ENCODE results near the gene ADGRG1.
"Not testable (repeated sequence)": the region's sequence is repeated elsewhere in the genome, so short reads cannot be mapped to it uniquely, and the experiment has no call there.

ADGRG1 gene

DNA sequence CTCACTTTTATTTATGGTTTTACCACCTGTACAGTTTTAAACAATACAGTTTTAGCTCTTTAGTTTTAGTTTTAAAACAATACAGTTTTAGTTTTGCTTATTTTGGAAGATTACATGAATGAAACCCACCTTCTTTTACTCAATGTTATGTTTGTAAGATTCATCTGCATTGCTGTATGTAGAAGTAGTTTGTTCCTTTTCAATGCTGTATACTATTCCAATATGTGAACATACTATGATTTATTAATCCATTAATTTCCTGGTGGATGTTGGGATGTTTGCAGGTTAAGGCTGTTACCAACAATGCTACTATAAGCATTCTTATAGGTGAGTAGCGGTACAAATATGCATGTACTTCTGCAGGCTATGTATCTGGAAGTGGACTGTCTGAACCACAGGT, 34.4 kb upstream of the ADGRG1 start:
- Histone ChIP-seq H3K4me3 (ENCODE audit: low read depth, low read length) (no peak overlapping the region), H3K36me3 (ENCODE audit: control insufficient read depth, insufficient read depth, low read length) (no peaks in the 10 kb centered on the region), H3K4me1 (ENCODE audit: control insufficient read depth, insufficient read depth, low read length) (peaks cover 10% of the 10 kb centered on the region; the same call in 1 of the 2 replicates), H3K27me3 (ENCODE audit: control insufficient read depth, insufficient read depth, low read length) (no peaks in the 10 kb centered on the region), H3K9ac (ENCODE audit: low read length) (no peak overlapping the region), H3K27ac (ENCODE audit: low read depth, low read length) (no peak overlapping the region), H3K9me3 (ENCODE audit: control insufficient read depth, insufficient read depth, low read depth, low read length) (peaks cover 5% of the 10 kb centered on the region; the same call in 1 of the 2 replicates)

DNA sequence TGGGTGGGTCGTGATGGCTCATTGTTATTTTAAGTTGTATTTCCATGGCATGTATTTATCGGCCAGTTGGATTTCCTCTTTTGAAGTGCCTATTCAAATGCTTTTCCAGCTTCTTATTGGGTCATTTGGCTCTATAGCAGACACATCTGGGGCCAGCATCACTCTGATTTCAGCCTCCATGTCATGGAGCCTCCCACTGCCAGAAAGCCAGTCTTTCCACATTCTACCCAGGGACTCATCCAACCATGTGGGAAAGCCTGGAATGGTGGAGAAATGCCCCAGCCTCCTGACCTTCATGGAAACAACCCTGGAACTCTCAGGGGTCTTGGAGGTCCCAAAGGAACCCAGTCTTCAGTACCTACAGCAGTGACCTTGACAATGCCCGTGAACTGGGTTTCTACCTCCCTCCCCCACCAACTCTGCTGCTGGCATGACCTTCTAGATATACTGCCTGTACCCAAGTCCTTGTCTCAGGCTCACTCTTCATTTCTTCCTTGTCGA, 33.8 kb upstream of the ADGRG1 start:
- no peaks in the 10 kb centered on the region for H3K27me3 ChIP-seq (ENCODE audit: control insufficient read depth, insufficient read depth, low read length)
- no peak overlapping the region for H3K9ac ChIP-seq (ENCODE audit: low read length)
- no peaks in the 10 kb centered on the region for H3K9me3 ChIP-seq (ENCODE audit: control insufficient read depth, insufficient read depth, low read depth, low read length)
- H3K36me3 ChIP-seq (ENCODE audit: control insufficient read depth, insufficient read depth, low read length): no peaks in the 10 kb centered on the region
- H3K27ac ChIP-seq (ENCODE audit: low read depth, low read length): no peak overlapping the region
- peaks cover 10% of the 10 kb centered on the region; the same call in 1 of the 2 replicates for H3K4me1 ChIP-seq (ENCODE audit: control insufficient read depth, insufficient read depth, low read length)
- no peak overlapping the region for H3K4me3 ChIP-seq (ENCODE audit: low read depth, low read length)

GRCh38 chr16:57596234-57596633, 32.2 kb upstream of the ADGRG1 start:
- not testable (repeated sequence) for H3K27ac ChIP-seq (ENCODE audit: low read depth, low read length); H3K9ac ChIP-seq (ENCODE audit: low read length); H3K4me1 ChIP-seq (ENCODE audit: control insufficient read depth, insufficient read depth, low read length); H3K27me3 ChIP-seq (ENCODE audit: control insufficient read depth, insufficient read depth, low read length); H3K36me3 ChIP-seq (ENCODE audit: control insufficient read depth, insufficient read depth, low read length); H3K4me3 ChIP-seq (ENCODE audit: low read depth, low read length); H3K9me3 ChIP-seq (ENCODE audit: control insufficient read depth, insufficient read depth, low read depth, low read length)

DNA sequence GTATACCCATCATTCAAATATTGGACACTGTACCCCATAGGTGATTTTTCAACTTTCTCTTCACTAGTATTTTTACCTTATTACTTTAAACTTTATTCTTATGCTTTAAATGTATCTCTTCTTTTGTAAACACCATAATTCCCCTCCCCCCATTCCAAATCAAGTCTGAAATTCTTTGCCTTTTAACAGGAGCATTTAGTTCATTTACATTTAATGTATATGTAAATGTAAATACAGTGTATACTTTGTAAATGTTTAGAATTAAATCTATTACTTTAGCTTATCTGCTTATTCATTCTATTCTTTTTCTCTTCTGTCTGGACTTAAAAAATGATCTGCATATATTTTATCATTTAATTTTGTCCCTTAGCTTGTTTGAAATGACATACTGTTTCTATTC, 30.0 kb upstream of the ADGRG1 start:
- Histone ChIP-seq H3K9me3 (ENCODE audit: control insufficient read depth, insufficient read depth, low read depth, low read length) (no peaks in the 10 kb centered on the region), H3K27me3 (ENCODE audit: control insufficient read depth, insufficient read depth, low read length) (no peaks in the 10 kb centered on the region), H3K27ac (ENCODE audit: low read depth, low read length) (no peak overlapping the region), H3K36me3 (ENCODE audit: control insufficient read depth, insufficient read depth, low read length) (no peaks in the 10 kb centered on the region), H3K9ac (ENCODE audit: low read length) (no peak overlapping the region), H3K4me3 (ENCODE audit: low read depth, low read length) (no peak overlapping the region), H3K4me1 (ENCODE audit: control insufficient read depth, insufficient read depth, low read length) (0 out of 2 replicates have a peak, but pooled peaks cover 2% of the 10 kb centered on the region)

DNA sequence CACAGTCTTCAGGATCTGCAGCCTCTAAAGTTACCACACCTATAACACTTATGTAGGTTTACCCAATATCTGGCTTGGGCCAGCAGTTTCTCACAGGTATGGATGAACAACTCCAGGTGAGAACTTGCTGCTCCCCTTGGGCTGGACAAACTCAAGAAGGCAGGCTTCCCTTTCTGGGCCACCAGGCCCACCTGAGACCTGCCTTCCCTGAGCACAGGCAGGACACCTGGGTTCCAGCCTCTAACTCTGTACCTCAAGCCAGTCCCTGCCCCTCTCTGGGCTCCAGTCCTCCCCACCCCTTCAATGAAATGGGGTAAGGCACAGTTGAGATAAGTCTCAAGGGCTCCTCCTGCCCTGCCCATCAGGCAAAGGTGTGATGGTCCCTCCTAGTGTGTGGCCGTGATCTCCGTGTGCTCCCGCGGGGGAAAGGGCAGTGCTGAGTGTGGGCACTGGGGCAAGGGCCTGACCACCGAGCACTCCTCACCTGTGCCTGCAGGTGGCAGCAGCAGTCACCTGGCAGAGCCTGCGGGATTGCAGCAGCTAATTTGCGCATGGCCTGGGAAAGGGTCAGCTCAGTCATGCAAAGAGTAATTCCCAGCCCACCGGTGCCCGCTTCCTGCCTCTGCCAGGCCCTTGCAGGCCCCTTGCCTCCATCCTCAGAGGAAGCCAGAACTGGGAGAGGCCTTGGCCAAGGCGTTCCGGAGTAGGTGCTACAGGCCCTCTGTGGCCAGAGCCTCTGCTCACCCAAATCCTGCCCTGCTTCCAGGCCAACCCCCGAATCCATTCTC, 28.2 kb upstream of the ADGRG1 start:
- no peaks in the 10 kb centered on the region for H3K27me3 ChIP-seq (ENCODE audit: control insufficient read depth, insufficient read depth, low read length)
- 0 out of 2 replicates have a peak, but pooled peaks cover 2% of the 10 kb centered on the region for H3K4me1 ChIP-seq (ENCODE audit: control insufficient read depth, insufficient read depth, low read length)
- H3K36me3 ChIP-seq (ENCODE audit: control insufficient read depth, insufficient read depth, low read length): no peaks in the 10 kb centered on the region
- no peak overlapping the region for H3K4me3 ChIP-seq (ENCODE audit: low read depth, low read length)
- no peak overlapping the region for H3K27ac ChIP-seq (ENCODE audit: low read depth, low read length)
- H3K9me3 ChIP-seq (ENCODE audit: control insufficient read depth, insufficient read depth, low read depth, low read length): no peaks in the 10 kb centered on the region
- no peak overlapping the region for H3K9ac ChIP-seq (ENCODE audit: low read length)

GRCh38 chr16:57600952-57601580, 27.4 kb upstream of the ADGRG1 start:
- Histone ChIP-seq H3K27me3 (ENCODE audit: control insufficient read depth, insufficient read depth, low read length) (no peaks in the 10 kb centered on the region), H3K9me3 (ENCODE audit: control insufficient read depth, insufficient read depth, low read depth, low read length) (no peaks in the 10 kb centered on the region), H3K4me3 (ENCODE audit: low read depth, low read length) (no peak overlapping the region), H3K36me3 (ENCODE audit: control insufficient read depth, insufficient read depth, low read length) (no peaks in the 10 kb centered on the region), H3K4me1 (ENCODE audit: control insufficient read depth, insufficient read depth, low read length) (0 out of 2 replicates have a peak, but pooled peaks cover 2% of the 10 kb centered on the region), H3K27ac (ENCODE audit: low read depth, low read length) (no peak overlapping the region), H3K9ac (ENCODE audit: low read length) (no peak overlapping the region)

DNA sequence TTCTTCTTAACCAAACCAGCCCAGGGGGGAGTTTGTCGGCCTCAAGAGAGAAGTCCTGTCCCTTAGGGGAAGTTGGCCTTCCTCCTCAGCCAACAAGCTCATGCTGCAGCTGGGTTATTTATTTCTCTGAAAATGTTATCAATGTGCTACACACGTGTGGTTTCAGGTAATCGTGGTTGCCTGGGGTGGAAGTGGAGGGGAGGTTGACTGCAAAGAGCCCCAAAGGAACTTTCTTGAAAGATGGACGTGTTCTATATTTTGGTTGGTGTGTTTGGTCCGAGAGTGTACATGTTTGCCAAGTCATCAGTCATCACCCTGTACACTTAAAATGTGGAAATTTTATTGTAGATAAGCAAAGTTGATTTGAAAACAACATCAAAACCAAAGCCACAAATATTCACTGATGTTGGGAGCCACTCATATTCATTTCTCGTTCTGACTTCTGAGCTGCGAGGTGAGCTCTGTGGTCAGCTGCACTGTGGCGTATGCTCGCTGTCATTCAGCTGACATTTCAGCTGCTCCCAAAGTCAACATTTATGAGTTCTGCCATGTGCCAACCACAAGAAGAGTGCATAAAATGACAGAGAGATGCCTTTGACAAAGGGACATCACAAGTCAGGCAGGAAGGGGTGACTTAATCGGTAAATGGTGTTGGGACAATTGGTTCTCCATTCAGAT, 26.5 kb upstream of the ADGRG1 start:
- no peak overlapping the region for H3K27ac ChIP-seq (ENCODE audit: low read depth, low read length)
- H3K9ac ChIP-seq (ENCODE audit: low read length): no peak overlapping the region
- H3K36me3 ChIP-seq (ENCODE audit: control insufficient read depth, insufficient read depth, low read length): no peaks in the 10 kb centered on the region
- H3K9me3 ChIP-seq (ENCODE audit: control insufficient read depth, insufficient read depth, low read depth, low read length): no peaks in the 10 kb centered on the region
- H3K27me3 ChIP-seq (ENCODE audit: control insufficient read depth, insufficient read depth, low read length): no peaks in the 10 kb centered on the region
- 0 out of 2 replicates have a peak, but pooled peaks cover 2% of the 10 kb centered on the region for H3K4me1 ChIP-seq (ENCODE audit: control insufficient read depth, insufficient read depth, low read length)
- no peak overlapping the region for H3K4me3 ChIP-seq (ENCODE audit: low read depth, low read length)

- no peaks in the 10 kb centered on the region for H3K9me3 ChIP-seq (ENCODE audit: control insufficient read depth, insufficient read depth, low read depth, low read length)
- H3K27ac ChIP-seq (ENCODE audit: low read depth, low read length): no peak overlapping the region
- no peaks in the 10 kb centered on the region for H3K36me3 ChIP-seq (ENCODE audit: control insufficient read depth, insufficient read depth, low read length)
- H3K9ac ChIP-seq (ENCODE audit: low read length): no peak overlapping the region
- H3K4me1 ChIP-seq (ENCODE audit: control insufficient read depth, insufficient read depth, low read length): 0 out of 2 replicates have a peak, but pooled peaks cover 2% of the 10 kb centered on the region
- H3K4me3 ChIP-seq (ENCODE audit: low read depth, low read length): no peak overlapping the region
- no peaks in the 10 kb centered on the region for H3K27me3 ChIP-seq (ENCODE audit: control insufficient read depth, insufficient read depth, low read length)
Observed at GRCh38 chr16:57603115-57604024, 25.1 kb upstream of the ADGRG1 start.

DNA sequence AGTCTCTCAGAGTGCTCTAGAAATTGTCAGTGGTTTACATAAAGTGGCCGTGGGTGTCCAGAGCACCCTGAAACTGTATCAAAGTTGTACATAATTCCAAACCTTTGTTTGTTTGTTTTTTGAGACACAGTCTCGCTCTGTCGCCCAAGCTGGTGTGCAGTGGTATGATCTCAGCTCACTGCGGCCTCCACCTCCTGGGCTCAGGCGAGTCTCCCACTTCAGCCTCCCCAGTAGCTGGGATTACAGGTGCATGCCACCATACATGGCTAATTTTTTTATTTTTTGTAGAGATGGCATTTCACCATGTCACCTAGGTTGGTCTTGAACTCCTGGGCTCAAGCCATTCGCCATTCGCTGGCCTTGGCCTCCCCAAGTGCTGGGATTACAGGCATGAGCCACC, 24.3 kb upstream of the ADGRG1 start:
- 0 out of 2 replicates have a peak, but pooled peaks cover 2% of the 10 kb centered on the region for H3K4me1 ChIP-seq (ENCODE audit: control insufficient read depth, insufficient read depth, low read length)
- no peak overlapping the region for H3K27ac ChIP-seq (ENCODE audit: low read depth, low read length)
- no peaks in the 10 kb centered on the region for H3K36me3 ChIP-seq (ENCODE audit: control insufficient read depth, insufficient read depth, low read length)
- H3K4me3 ChIP-seq (ENCODE audit: low read depth, low read length): no peak overlapping the region
- H3K9ac ChIP-seq (ENCODE audit: low read length): no peak overlapping the region
- no peaks in the 10 kb centered on the region for H3K9me3 ChIP-seq (ENCODE audit: control insufficient read depth, insufficient read depth, low read depth, low read length)
- H3K27me3 ChIP-seq (ENCODE audit: control insufficient read depth, insufficient read depth, low read length): no peaks in the 10 kb centered on the region

DNA sequence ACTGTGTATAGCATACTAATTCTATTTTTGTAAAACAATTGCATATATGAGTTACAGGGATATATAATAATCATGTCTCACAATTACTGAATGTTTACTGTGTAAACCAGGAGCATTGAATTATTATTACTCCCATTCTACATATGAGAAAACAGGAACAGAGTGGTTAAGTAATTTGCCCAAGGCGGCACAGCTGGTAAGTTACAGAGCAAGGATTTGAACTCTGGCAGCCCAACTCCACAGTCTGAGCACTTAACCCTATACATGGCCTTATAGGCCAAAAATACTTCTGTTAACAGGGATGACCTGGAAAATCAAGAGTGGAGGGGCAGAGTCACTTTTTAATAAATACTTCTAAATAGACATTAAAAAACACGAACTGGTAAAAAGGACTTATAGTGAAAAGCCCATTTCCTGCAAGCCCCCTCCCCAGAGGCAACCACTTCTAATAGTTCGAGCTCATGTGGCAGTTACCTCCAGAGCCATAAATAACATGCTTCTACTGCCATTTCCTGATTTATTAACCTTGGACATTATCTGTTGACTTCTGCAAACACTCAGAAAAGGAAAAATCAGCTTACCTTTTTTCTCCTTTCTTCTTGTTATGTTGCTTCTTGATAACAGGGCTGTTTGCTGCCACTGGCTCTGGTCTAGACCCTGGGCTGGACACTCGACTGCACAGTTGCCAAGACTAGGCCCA, 22.1 kb upstream of the ADGRG1 start:
- H3K27ac ChIP-seq (ENCODE audit: low read depth, low read length): no peak overlapping the region
- no peaks in the 10 kb centered on the region for H3K4me1 ChIP-seq (ENCODE audit: control insufficient read depth, insufficient read depth, low read length)
- no peaks in the 10 kb centered on the region for H3K27me3 ChIP-seq (ENCODE audit: control insufficient read depth, insufficient read depth, low read length)
- no peaks in the 10 kb centered on the region for H3K9me3 ChIP-seq (ENCODE audit: control insufficient read depth, insufficient read depth, low read depth, low read length)
- H3K36me3 ChIP-seq (ENCODE audit: control insufficient read depth, insufficient read depth, low read length): no peaks in the 10 kb centered on the region
- H3K9ac ChIP-seq (ENCODE audit: low read length): no peak overlapping the region
- H3K4me3 ChIP-seq (ENCODE audit: low read depth, low read length): no peak overlapping the region

All from HUES6 (cell line).